ENCODE measurements around the gene CLDN14. TPM values are rescaled to one million over a fixed set of nuclear protein-coding genes. Genes with fewer than 3 reads are reported as not detected.

Gene CLDN14
- total RNA-seq, 2 experiments from 2014 or later, result not detected

GRCh38 chr21:36474591-36474990, 5.3 kb downstream of the CLDN14 start:
- POLR2A ChIA-PET, result no interaction called here
- H3K9me3 Mint-ChIP-seq, result no peaks in the 10 kb centered on the region
- DNase-seq (no peak), ATAC-seq (ENCODE audit: low read depth) (no peak)
- H3K4me3 Mint-ChIP-seq, result no peak overlapping the region
- H3K36me3 Mint-ChIP-seq, result no peaks in the 10 kb centered on the region
- H3K4me1 Mint-ChIP-seq, result no peaks in the 10 kb centered on the region
- H3K27me3 Mint-ChIP-seq, result peaks cover 2% of the 10 kb centered on the region
- no peak overlapping the region for H3K27ac Mint-ChIP-seq

- DNase-seq (no peak), ATAC-seq (ENCODE audit: low read depth) (no peak)
- Mint-ChIP-seq H3K27ac (no peak overlapping the region), H3K9me3 (no peaks in the 10 kb centered on the region), H3K4me1 (no peaks in the 10 kb centered on the region), H3K4me3 (no peak overlapping the region), H3K27me3 (peaks cover 2% of the 10 kb centered on the region), H3K36me3 (no peaks in the 10 kb centered on the region)
- POLR2A ChIA-PET, result no interaction called here
Observed at GRCh38 chr21:36473203-36473602, 6.7 kb downstream of the CLDN14 start.

- H3K27me3 Mint-ChIP-seq, result peaks cover 2% of the 10 kb centered on the region
- DNase-seq (no peak), ATAC-seq (ENCODE audit: low read depth) (no peak)
- no peaks in the 10 kb centered on the region for H3K9me3 Mint-ChIP-seq
- H3K27ac Mint-ChIP-seq, result no peak overlapping the region
- no peak overlapping the region for H3K4me3 Mint-ChIP-seq
- POLR2A ChIA-PET, result no interaction called here
- no peaks in the 10 kb centered on the region for H3K4me1 Mint-ChIP-seq
- H3K36me3 Mint-ChIP-seq, result no peaks in the 10 kb centered on the region
Observed at GRCh38 chr21:36472377-36472776, 7.5 kb downstream of the CLDN14 start.

GRCh38 chr21:36471254-36471723, 8.6 kb downstream of the CLDN14 start:
- Mint-ChIP-seq H3K27me3 (peaks cover 2% of the 10 kb centered on the region), H3K36me3 (no peaks in the 10 kb centered on the region), H3K27ac (no peak overlapping the region), H3K9me3 (no peaks in the 10 kb centered on the region), H3K4me1 (no peaks in the 10 kb centered on the region), H3K4me3 (no peak overlapping the region)
- POLR2A ChIA-PET, result no interaction called here
- DNase-seq (no peak), ATAC-seq (ENCODE audit: low read depth) (no peak)

GRCh38 chr21:36470294-36470693, 9.6 kb downstream of the CLDN14 start:
- POLR2A ChIA-PET, result interaction anchor here (0.6 kb wide), 1 partner anchor 1048 kb away, joined by 5 read pairs; no protein-coding TSS in a partner anchor
- Mint-ChIP-seq H3K27me3 (peaks cover 2% of the 10 kb centered on the region), H3K36me3 (no peaks in the 10 kb centered on the region), H3K4me3 (no peak overlapping the region), H3K9me3 (no peaks in the 10 kb centered on the region), H3K4me1 (no peaks in the 10 kb centered on the region), H3K27ac (no peak overlapping the region)
- DNase-seq, result no peak
- no peak for ATAC-seq (ENCODE audit: low read depth)

GRCh38 chr21:36466061-36466511, 13.8 kb downstream of the CLDN14 start:
- Mint-ChIP-seq H3K36me3 (no peaks in the 10 kb centered on the region), H3K27ac (no peak overlapping the region), H3K9me3 (no peaks in the 10 kb centered on the region), H3K4me3 (no peak overlapping the region), H3K27me3 (peaks cover 2% of the 10 kb centered on the region), H3K4me1 (no peaks in the 10 kb centered on the region)
- ATAC-seq (ENCODE audit: low read depth) (no peak), DNase-seq (no peak)
- POLR2A ChIA-PET, result no interaction called here

GRCh38 chr21:36465478-36465877, 14.4 kb downstream of the CLDN14 start:
- DNase-seq (no peak), ATAC-seq (ENCODE audit: low read depth) (no peak)
- Mint-ChIP-seq H3K36me3 (no peaks in the 10 kb centered on the region), H3K27me3 (peaks cover 2% of the 10 kb centered on the region), H3K9me3 (no peaks in the 10 kb centered on the region), H3K4me3 (no peak overlapping the region), H3K27ac (no peak overlapping the region), H3K4me1 (no peaks in the 10 kb centered on the region)
- POLR2A ChIA-PET, result no interaction called here

GRCh38 chr21:36464590-36464989, 15.3 kb downstream of the CLDN14 start:
- Mint-ChIP-seq H3K4me1 (no peaks in the 10 kb centered on the region), H3K36me3 (no peaks in the 10 kb centered on the region), H3K4me3 (no peak overlapping the region), H3K27ac (no peak overlapping the region), H3K27me3 (no peaks in the 10 kb centered on the region), H3K9me3 (no peaks in the 10 kb centered on the region)
- ATAC-seq (ENCODE audit: low read depth) (no peak), DNase-seq (no peak)
- POLR2A ChIA-PET, result no interaction called here

- Mint-ChIP-seq H3K27ac (no peak overlapping the region), H3K27me3 (no peaks in the 10 kb centered on the region), H3K4me3 (no peak overlapping the region), H3K36me3 (no peaks in the 10 kb centered on the region), H3K9me3 (no peaks in the 10 kb centered on the region), H3K4me1 (no peaks in the 10 kb centered on the region)
- no peak for DNase-seq
- ATAC-seq (ENCODE audit: low read depth), result no peak
- POLR2A ChIA-PET, result no interaction called here
Observed at GRCh38 chr21:36463991-36464390, 15.9 kb downstream of the CLDN14 start.

- no peaks in the 10 kb centered on the region for H3K27me3 Mint-ChIP-seq
- no peak overlapping the region for H3K27ac Mint-ChIP-seq
- no peaks in the 10 kb centered on the region for H3K4me1 Mint-ChIP-seq
- no peak overlapping the region for H3K4me3 Mint-ChIP-seq
- POLR2A ChIA-PET, result no interaction called here
- DNase-seq (no peak), ATAC-seq (ENCODE audit: low read depth) (no peak)
- no peaks in the 10 kb centered on the region for H3K9me3 Mint-ChIP-seq
- H3K36me3 Mint-ChIP-seq, result no peaks in the 10 kb centered on the region
Observed at GRCh38 chr21:36463204-36463603, 16.7 kb downstream of the CLDN14 start.

GRCh38 chr21:36461918-36462486, 17.9 kb downstream of the CLDN14 start:
- H3K36me3 Mint-ChIP-seq, result no peaks in the 10 kb centered on the region
- DNase-seq (no peak), ATAC-seq (ENCODE audit: low read depth) (no peak)
- H3K4me1 Mint-ChIP-seq, result no peaks in the 10 kb centered on the region
- peaks cover 3% of the 10 kb centered on the region for H3K27me3 Mint-ChIP-seq
- H3K27ac Mint-ChIP-seq, result no peak overlapping the region
- POLR2A ChIA-PET, result no interaction called here
- no peaks in the 10 kb centered on the region for H3K9me3 Mint-ChIP-seq
- H3K4me3 Mint-ChIP-seq, result no peak overlapping the region

GRCh38 chr21:36461277-36461917, 18.5 kb downstream of the CLDN14 start:
- Mint-ChIP-seq H3K4me3 (no peak overlapping the region), H3K9me3 (no peaks in the 10 kb centered on the region), H3K4me1 (no peaks in the 10 kb centered on the region), H3K27ac (no peak overlapping the region), H3K27me3 (peaks cover 3% of the 10 kb centered on the region), H3K36me3 (no peaks in the 10 kb centered on the region)
- DNase-seq (no peak), ATAC-seq (ENCODE audit: low read depth) (no peak)
- POLR2A ChIA-PET, result no interaction called here

GRCh38 chr21:36460866-36461265, 19.1 kb downstream of the CLDN14 start:
- POLR2A ChIA-PET, result no interaction called here
- ATAC-seq (ENCODE audit: low read depth) (no peak), DNase-seq (no peak)
- H3K4me3 Mint-ChIP-seq, result no peak overlapping the region
- H3K27me3 Mint-ChIP-seq, result peaks cover 5% of the 10 kb centered on the region
- no peaks in the 10 kb centered on the region for H3K4me1 Mint-ChIP-seq
- H3K9me3 Mint-ChIP-seq, result no peaks in the 10 kb centered on the region
- no peaks in the 10 kb centered on the region for H3K36me3 Mint-ChIP-seq
- no peak overlapping the region for H3K27ac Mint-ChIP-seq

- Mint-ChIP-seq H3K27ac (no peak overlapping the region), H3K4me1 (no peaks in the 10 kb centered on the region), H3K36me3 (no peaks in the 10 kb centered on the region), H3K27me3 (peaks cover 5% of the 10 kb centered on the region), H3K4me3 (no peak overlapping the region), H3K9me3 (no peaks in the 10 kb centered on the region)
- POLR2A ChIA-PET, result no interaction called here
- no peak for ATAC-seq (ENCODE audit: low read depth)
- no peak for DNase-seq
Observed at GRCh38 chr21:36459098-36459497, 20.8 kb downstream of the CLDN14 start.

Data from activated naive CD8-positive, alpha-beta T cell treated with anti-CD3 and anti-CD28 coated beads, Interleukin-2, amount 10 ng/mL, durations not matched to agents 7 days and 5 days (primary cell).